ENCODE results near the gene SLC22A4. TPM values are rescaled to one million over a fixed set of nuclear protein-coding genes. Genes with fewer than 3 reads are reported as not detected.

The SLC22A4 gene
- total RNA-seq, result 1.2 and 2.3 TPM in 2 replicates

GRCh38 chr5:132293992-132294727 lies at the start of gene SLC22A4:
Gene SLC22A4 (plus strand): TSS chr5:132294394. CDS start chr5:132294617, 223 bp downstream.

GRCh38 chr5:132257131-132258101 lies 36.8 kb upstream of the SLC22A4 start, which contains the start of gene PDLIM4:
Gene PDLIM4 (plus strand): TSS chr5:132257696. CDS start chr5:132257735, 39 bp downstream.

GRCh38 chr5:132369474-132370180 lies 75.4 kb downstream of the SLC22A4 start, which contains the start of gene SLC22A5:
Gene SLC22A5 (plus strand): TSS chr5:132369710. CDS start chr5:132369973, 263 bp downstream.

Other genes with a start within 250 kb of the SLC22A4 start
- not detected in 2 replicates for gene IL3, start 233.7 kb upstream of the SLC22A4 start, total RNA-seq
- gene CSF2, start 220.6 kb upstream of the SLC22A4 start, total RNA-seq, result 0.38 and 1.1 TPM in 2 replicates
- gene P4HA2, start 66.5 kb upstream of the SLC22A4 start, total RNA-seq, result 201 and 496 TPM in 2 replicates
- 33.0 and 37.2 TPM in 2 replicates for gene PDLIM4, start 36.7 kb upstream of the SLC22A4 start, total RNA-seq
- 5.4 and 6.2 TPM in 2 replicates for gene SLC22A5, start 75.3 kb downstream of the SLC22A4 start, total RNA-seq
- 17.8 and 19.2 TPM in 2 replicates for gene IRF1, start 196.4 kb downstream of the SLC22A4 start, total RNA-seq
- gene IL5, start 249.1 kb downstream of the SLC22A4 start, total RNA-seq, result 0.28 TPM in 1 of 2 replicates, not detected in the other